HG02798 (cell line): ENCODE results near the gene RNF220.

ENCODE experiments used
- ATAC-seq: cut with Tn5 transposase; IDR thresholded peaks from one replicate; pipeline ENCODE4 v1.9.1; 2021; ENCODE audit warnings: mild to moderate bottlenecking; ENCODE audit not compliant: unreplicated experiment, poor library complexity

RNF220 gene

GRCh38 chr1:44405031-44405797, at the start of gene RNF220:
Gene RNF220 (plus strand): TSS chr1:44405255.
- ATAC-seq = no peak

GRCh38 chr1:44355582-44356305, 49.3 kb upstream of the RNF220 start:
- ATAC-seq = no peak

GRCh38 chr1:44357710-44358109, 47.3 kb upstream of the RNF220 start:
- ATAC-seq = no peak

- no peak for ATAC-seq
Observed at GRCh38 chr1:44359234-44359935, 45.7 kb upstream of the RNF220 start.

- ATAC-seq = no peak
Observed at GRCh38 chr1:44361478-44361877, 43.6 kb upstream of the RNF220 start.

GRCh38 chr1:44366371-44366975, 38.6 kb upstream of the RNF220 start:
- ATAC-seq = no peak

- no peak for ATAC-seq
Observed at GRCh38 chr1:44367944-44368343, 37.1 kb upstream of the RNF220 start.

- no peak for ATAC-seq
Observed at GRCh38 chr1:44368471-44369151, 36.4 kb upstream of the RNF220 start.

GRCh38 chr1:44371206-44371605, 33.8 kb upstream of the RNF220 start:
- ATAC-seq = no peak

GRCh38 chr1:44375547-44375946, 29.5 kb upstream of the RNF220 start:
- no peak for ATAC-seq

- ATAC-seq = no peak
Observed at GRCh38 chr1:44377925-44378784, 26.9 kb upstream of the RNF220 start.

- no peak for ATAC-seq
Observed at GRCh38 chr1:44380666-44381177, 24.3 kb upstream of the RNF220 start.

- no peak for ATAC-seq
Observed at GRCh38 chr1:44388551-44388950, 16.5 kb upstream of the RNF220 start.

GRCh38 chr1:44389437-44389836, 15.6 kb upstream of the RNF220 start:
- ATAC-seq = no peak

GRCh38 chr1:44390277-44390676, 14.8 kb upstream of the RNF220 start:
- ATAC-seq = no peak

- ATAC-seq = no peak
Observed at GRCh38 chr1:44401256-44402228, 3.5 kb upstream of the RNF220 start.

- ATAC-seq = no peak
Observed at GRCh38 chr1:44405798-44406736, 1.0 kb downstream of the RNF220 start.
